H1 (cell line): ENCODE results near the gene VPS13D. TPM values are rescaled to one million over a fixed set of nuclear protein-coding genes. Genes with fewer than 3 reads are reported as not detected.

ENCODE experiments used
- TBP ChIP-seq: IDR thresholded peaks from 2 replicates; pipeline ENCODE4 v1.6.1; 2011; ENCODE audit warnings: low read depth, low read length, improper control_type of control experiment
- polyA plus RNA-seq, 7 experiments: library from polyadenylated mRNA; depleted of rRNA in 3 of 7; stranded (reverse) in 5 of 7; unstranded in 2 of 7; fragments of >200 nt in 5 of 7; fragments of 200-250 nt in 2 of 7; gene quantifications; 1 replicate in 5 of 7; 2 replicates in 1 of 7; 4 replicates in 1 of 7; pipeline versions ENCODE4 v1.2.1 to v1.2.3, GENCODE V29; 2011 to 2013; ENCODE audit warnings: missing spikeins in 2 of 7, mixed read lengths in 2 of 7
- total RNA-seq: library from RNA; stranded (reverse); fragmentation: NEBNext Ultra II Directional; extraction: Animal tissue kit (Norgen Biotek cat#: 25700); gene quantifications from 2 replicates; pipeline ENCODE4 v1.2.1, GENCODE V29; 2021
- TF ChIP-seq, protein P1 (sequence below): fragments of 300-600 bp; sonication (generic); IDR thresholded peaks from 2 replicates; pipeline ENCODE4 v1.7.1; 2012; ENCODE audit warnings: low read length, moderate library complexity, mild to moderate bottlenecking, inconsistent platforms; ENCODE audit not compliant: insufficient replicate concordance

Gene VPS13D
- total and polyA plus RNA-seq, 2 of the 8 experiments (the other 6 are each of a cell fraction or from before 2014, with no cell fraction given): 10.9 to 31.2 TPM

DNA sequence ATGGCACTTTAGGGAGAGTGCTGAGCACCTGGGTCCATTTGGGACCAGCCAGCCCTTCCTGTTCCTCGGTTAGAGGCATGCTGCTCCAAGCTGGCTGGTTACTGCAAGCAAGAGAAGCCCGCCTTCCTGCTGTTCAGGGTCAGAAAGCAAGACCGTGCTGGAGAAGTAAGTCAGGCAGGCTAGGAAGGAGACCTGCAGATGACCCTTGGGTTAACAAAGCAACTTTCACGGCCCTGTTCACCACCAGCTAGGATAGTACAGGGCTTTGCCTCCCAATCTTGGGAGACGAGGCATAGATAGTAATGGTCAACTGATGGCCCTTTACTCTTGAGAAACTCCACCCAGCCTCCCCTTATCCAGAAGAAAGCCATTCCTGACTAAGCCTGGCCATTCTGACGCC, 252.1 kb downstream of the VPS13D start (continued):
- TF ChIP-seq, protein P1, sequence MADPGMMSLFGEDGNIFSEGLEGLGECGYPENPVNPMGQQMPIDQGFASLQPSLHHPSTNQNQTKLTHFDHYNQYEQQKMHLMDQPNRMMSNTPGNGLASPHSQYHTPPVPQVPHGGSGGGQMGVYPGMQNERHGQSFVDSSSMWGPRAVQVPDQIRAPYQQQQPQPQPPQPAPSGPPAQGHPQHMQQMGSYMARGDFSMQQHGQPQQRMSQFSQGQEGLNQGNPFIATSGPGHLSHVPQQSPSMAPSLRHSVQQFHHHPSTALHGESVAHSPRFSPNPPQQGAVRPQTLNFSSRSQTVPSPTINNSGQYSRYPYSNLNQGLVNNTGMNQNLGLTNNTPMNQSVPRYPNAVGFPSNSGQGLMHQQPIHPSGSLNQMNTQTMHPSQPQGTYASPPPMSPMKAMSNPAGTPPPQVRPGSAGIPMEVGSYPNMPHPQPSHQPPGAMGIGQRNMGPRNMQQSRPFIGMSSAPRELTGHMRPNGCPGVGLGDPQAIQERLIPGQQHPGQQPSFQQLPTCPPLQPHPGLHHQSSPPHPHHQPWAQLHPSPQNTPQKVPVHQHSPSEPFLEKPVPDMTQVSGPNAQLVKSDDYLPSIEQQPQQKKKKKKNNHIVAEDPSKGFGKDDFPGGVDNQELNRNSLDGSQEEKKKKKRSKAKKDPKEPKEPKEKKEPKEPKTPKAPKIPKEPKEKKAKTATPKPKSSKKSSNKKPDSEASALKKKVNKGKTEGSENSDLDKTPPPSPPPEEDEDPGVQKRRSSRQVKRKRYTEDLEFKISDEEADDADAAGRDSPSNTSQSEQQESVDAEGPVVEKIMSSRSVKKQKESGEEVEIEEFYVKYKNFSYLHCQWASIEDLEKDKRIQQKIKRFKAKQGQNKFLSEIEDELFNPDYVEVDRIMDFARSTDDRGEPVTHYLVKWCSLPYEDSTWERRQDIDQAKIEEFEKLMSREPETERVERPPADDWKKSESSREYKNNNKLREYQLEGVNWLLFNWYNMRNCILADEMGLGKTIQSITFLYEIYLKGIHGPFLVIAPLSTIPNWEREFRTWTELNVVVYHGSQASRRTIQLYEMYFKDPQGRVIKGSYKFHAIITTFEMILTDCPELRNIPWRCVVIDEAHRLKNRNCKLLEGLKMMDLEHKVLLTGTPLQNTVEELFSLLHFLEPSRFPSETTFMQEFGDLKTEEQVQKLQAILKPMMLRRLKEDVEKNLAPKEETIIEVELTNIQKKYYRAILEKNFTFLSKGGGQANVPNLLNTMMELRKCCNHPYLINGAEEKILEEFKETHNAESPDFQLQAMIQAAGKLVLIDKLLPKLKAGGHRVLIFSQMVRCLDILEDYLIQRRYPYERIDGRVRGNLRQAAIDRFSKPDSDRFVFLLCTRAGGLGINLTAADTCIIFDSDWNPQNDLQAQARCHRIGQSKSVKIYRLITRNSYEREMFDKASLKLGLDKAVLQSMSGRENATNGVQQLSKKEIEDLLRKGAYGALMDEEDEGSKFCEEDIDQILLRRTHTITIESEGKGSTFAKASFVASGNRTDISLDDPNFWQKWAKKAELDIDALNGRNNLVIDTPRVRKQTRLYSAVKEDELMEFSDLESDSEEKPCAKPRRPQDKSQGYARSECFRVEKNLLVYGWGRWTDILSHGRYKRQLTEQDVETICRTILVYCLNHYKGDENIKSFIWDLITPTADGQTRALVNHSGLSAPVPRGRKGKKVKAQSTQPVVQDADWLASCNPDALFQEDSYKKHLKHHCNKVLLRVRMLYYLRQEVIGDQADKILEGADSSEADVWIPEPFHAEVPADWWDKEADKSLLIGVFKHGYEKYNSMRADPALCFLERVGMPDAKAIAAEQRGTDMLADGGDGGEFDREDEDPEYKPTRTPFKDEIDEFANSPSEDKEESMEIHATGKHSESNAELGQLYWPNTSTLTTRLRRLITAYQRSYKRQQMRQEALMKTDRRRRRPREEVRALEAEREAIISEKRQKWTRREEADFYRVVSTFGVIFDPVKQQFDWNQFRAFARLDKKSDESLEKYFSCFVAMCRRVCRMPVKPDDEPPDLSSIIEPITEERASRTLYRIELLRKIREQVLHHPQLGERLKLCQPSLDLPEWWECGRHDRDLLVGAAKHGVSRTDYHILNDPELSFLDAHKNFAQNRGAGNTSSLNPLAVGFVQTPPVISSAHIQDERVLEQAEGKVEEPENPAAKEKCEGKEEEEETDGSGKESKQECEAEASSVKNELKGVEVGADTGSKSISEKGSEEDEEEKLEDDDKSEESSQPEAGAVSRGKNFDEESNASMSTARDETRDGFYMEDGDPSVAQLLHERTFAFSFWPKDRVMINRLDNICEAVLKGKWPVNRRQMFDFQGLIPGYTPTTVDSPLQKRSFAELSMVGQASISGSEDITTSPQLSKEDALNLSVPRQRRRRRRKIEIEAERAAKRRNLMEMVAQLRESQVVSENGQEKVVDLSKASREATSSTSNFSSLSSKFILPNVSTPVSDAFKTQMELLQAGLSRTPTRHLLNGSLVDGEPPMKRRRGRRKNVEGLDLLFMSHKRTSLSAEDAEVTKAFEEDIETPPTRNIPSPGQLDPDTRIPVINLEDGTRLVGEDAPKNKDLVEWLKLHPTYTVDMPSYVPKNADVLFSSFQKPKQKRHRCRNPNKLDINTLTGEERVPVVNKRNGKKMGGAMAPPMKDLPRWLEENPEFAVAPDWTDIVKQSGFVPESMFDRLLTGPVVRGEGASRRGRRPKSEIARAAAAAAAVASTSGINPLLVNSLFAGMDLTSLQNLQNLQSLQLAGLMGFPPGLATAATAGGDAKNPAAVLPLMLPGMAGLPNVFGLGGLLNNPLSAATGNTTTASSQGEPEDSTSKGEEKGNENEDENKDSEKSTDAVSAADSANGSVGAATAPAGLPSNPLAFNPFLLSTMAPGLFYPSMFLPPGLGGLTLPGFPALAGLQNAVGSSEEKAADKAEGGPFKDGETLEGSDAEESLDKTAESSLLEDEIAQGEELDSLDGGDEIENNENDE: no peak
- TF ChIP-seq TBP: no peak
